IMR-90 (cell line): ENCODE results near the gene TTC39B. TPM values are rescaled to one million over a fixed set of nuclear protein-coding genes. Genes with fewer than 3 reads are reported as not detected.

Experiments used
- ATAC-seq: fragments of 200-7000 bp; cut with Tn5 transposase; 2 replicates; pipeline ENCODE4 v1.9.1; 2020; ENCODE audit warnings: low read depth, mild to moderate bottlenecking, moderate library complexity
- BruUV-seq: library from RNA; stranded (reverse); fragments of 400-500 nt; replicated peaks from 2 replicates; lab custom pipeline; 2021; lab: Mats Ljungman, UMichigan
- CTCF ChIA-PET: fragments of 300-600 bp; formaldehyde crosslinking; extraction: SDS; loops from one replicate; lab custom pipeline; 2021; ENCODE audit warnings: antibody characterized with exemption; lab: Yijun Ruan, JAX
- POLR2A ChIA-PET: fragments of 300-600 bp; sonication (Branson Sonifier 250); formaldehyde crosslinking; loops from one replicate; lab custom pipeline; 2022; ENCODE audit warnings: antibody characterized with exemption; ENCODE audit not compliant: unreplicated experiment; lab: Charles Lee
- DNase-seq: peaks from one replicate; pipeline ENCODE4 v3.0.0; 2013
- H2AFZ ChIP-seq: replicated peaks from 2 replicates; pipeline ENCODE3; 2013; ENCODE audit warnings: low read length, mild to moderate bottlenecking; ENCODE audit not compliant: poor library complexity
- H2AK5ac ChIP-seq: 2 replicates; pipeline ENCODE4 v1.6.1; 2013; ENCODE audit warnings: low read depth, low read length, inconsistent platforms
- H2AK9ac ChIP-seq: replicated peaks from 2 replicates; pipeline ENCODE3; 2013; ENCODE audit warnings: mild to moderate bottlenecking, low read depth, low read length, moderate library complexity; ENCODE audit not compliant: poor library complexity
- H2BK120ac ChIP-seq: 2 replicates; pipeline ENCODE4 v1.6.1; 2013; ENCODE audit warnings: low read depth, low read length, inconsistent platforms
- H2BK15ac ChIP-seq: 3 replicates; pipeline ENCODE4 v1.6.1; 2013; ENCODE audit warnings: low read depth, low read length, inconsistent platforms
- H2BK20ac ChIP-seq: 2 replicates; pipeline ENCODE4 v1.6.1; 2013; ENCODE audit warnings: low read depth, mild to moderate bottlenecking, inconsistent platforms, low read length, moderate library complexity
- H2BK5ac ChIP-seq: 2 replicates; pipeline ENCODE4 v1.6.1; 2013; ENCODE audit warnings: mild to moderate bottlenecking, low read depth, low read length, inconsistent platforms; ENCODE audit not compliant: poor library complexity, severe bottlenecking
- H3K14ac ChIP-seq: replicated peaks from 2 replicates; pipeline ENCODE4 v1.6.1; 2013; ENCODE audit warnings: low read depth, low read length, inconsistent platforms
- H3K18ac ChIP-seq: 2 replicates; pipeline ENCODE4 v1.6.1; 2013; ENCODE audit warnings: low read depth, low read length, control low read depth
- H3K23ac ChIP-seq: 2 replicates; pipeline ENCODE4 v1.6.1; 2013; ENCODE audit warnings: low read depth, low read length, inconsistent platforms
- H3K27ac ChIP-seq: 2 replicates; pipeline ENCODE4 v1.5.1; 2013; ENCODE audit warnings: mild to moderate bottlenecking, control low read depth, low read length; ENCODE audit not compliant: insufficient read depth
- H3K27me3 ChIP-seq: 2 replicates; pipeline ENCODE4 v1.6.1; 2013; ENCODE audit warnings: low read length; ENCODE audit not compliant: control insufficient read depth, insufficient read depth
- H3K36me3 ChIP-seq: 2 replicates; pipeline ENCODE4 v1.6.1; 2013; ENCODE audit warnings: low read length, mixed read lengths; ENCODE audit not compliant: control insufficient read depth, insufficient read depth
- H3K4ac ChIP-seq: 2 replicates; pipeline ENCODE4 v1.6.1; 2013; ENCODE audit warnings: low read depth, low read length, inconsistent platforms
- H3K4me1 ChIP-seq: 2 replicates; pipeline ENCODE4 v1.6.1; 2013; ENCODE audit warnings: low read length, mixed read lengths; ENCODE audit not compliant: control insufficient read depth, insufficient read depth
- H3K4me2 ChIP-seq: 2 replicates; pipeline ENCODE4 v1.6.1; 2013; ENCODE audit warnings: low read depth, mild to moderate bottlenecking, control low read depth, low read length, moderate library complexity
- H3K4me3 ChIP-seq: 2 replicates; pipeline ENCODE4 v1.5.1; 2013; ENCODE audit warnings: low read depth, mild to moderate bottlenecking, control low read depth, low read length, moderate library complexity; ENCODE audit not compliant: insufficient read depth
- H3K56ac ChIP-seq: 2 replicates; pipeline ENCODE4 v1.6.1; 2013; ENCODE audit warnings: low read length, inconsistent platforms; ENCODE audit not compliant: insufficient read depth; ENCODE audit errors: extremely low read depth
- H3K79me1 ChIP-seq, 2 experiments: 2 replicates each; pipeline ENCODE4 v1.6.1; 2013; ENCODE audit warnings: low read length in 2 of 2, inconsistent platforms in 1 of 2, low read depth in 1 of 2
- H3K9ac ChIP-seq: 2 replicates; pipeline ENCODE4 v1.6.1; 2013; ENCODE audit warnings: low read depth, low read length, control low read depth
- H3K9me1 ChIP-seq: 2 replicates; pipeline ENCODE4 v1.6.1; 2013; ENCODE audit warnings: low read length, inconsistent platforms; ENCODE audit not compliant: insufficient read depth
- H3K9me3 ChIP-seq: 2 replicates; pipeline ENCODE4 v1.6.1; 2013; ENCODE audit warnings: low read length; ENCODE audit not compliant: control insufficient read depth, insufficient read depth
- H4K20me1 ChIP-seq: 2 replicates; pipeline ENCODE4 v1.6.1; 2013; ENCODE audit warnings: low read length, inconsistent platforms; ENCODE audit not compliant: insufficient read depth
- H4K5ac ChIP-seq: 2 replicates; pipeline ENCODE4 v1.6.1; 2013; ENCODE audit warnings: mild to moderate bottlenecking, low read depth, low read length, control low read depth
- H4K8ac ChIP-seq, 2 experiments: 2 replicates each; pipeline ENCODE4 v1.6.1; 2013; ENCODE audit warnings: low read depth in 2 of 2, low read length in 2 of 2, control low read depth in 1 of 2, inconsistent platforms in 1 of 2
- H4K91ac ChIP-seq: 2 replicates; pipeline ENCODE4 v1.6.1; 2013; ENCODE audit warnings: low read depth, low read length, inconsistent platforms; ENCODE audit not compliant: insufficient read depth
- CEBPB ChIP-seq: IDR thresholded peaks from 2 replicates; pipeline ENCODE4 v1.6.1; 2012; ENCODE audit warnings: low read depth, low read length, improper control_type of control experiment
- ELK1 ChIP-seq: fragments of 150-350 bp; IDR thresholded peaks from 2 replicates; pipeline ENCODE4 v1.6.1; 2016; ENCODE audit warnings: low read depth, mild to moderate bottlenecking, low read length, moderate library complexity, borderline replicate concordance
- MXI1 ChIP-seq: IDR thresholded peaks from 2 replicates; pipeline ENCODE4 v1.6.1; 2012; ENCODE audit warnings: low read depth, mild to moderate bottlenecking, low read length, moderate library complexity, borderline replicate concordance
- SMC3 ChIP-seq: fragments of 150-350 bp; IDR thresholded peaks from 2 replicates; pipeline ENCODE4 v1.6.1; 2016; ENCODE audit warnings: low read depth, mild to moderate bottlenecking, antibody characterized with exemption, low read length, moderate library complexity
- WGBS, 2 experiments: methylation state at CpG; one replicate each; pipeline versions ENCODE4 v1.1.5 to v1.1.7; 2013; ENCODE audit warnings: missing lambda C conversion rate in 2 of 2; ENCODE audit not compliant: insufficient read length in 1 of 2; ENCODE audit errors: extremely low coverage in 2 of 2; 5-methylcytosine and 5-hydroxymethylcytosine counted together
- dilution Hi-C: fragments of 300-500 bp; cut with HindIII; formaldehyde crosslinking; loops from one replicate; pipeline ENCODE4 v1.14.3; 2018; ENCODE audit warnings: low sequenced_read_pairs; ENCODE audit not compliant: unreplicated experiment
- in situ Hi-C: fragments of 300-500 bp; cut with MboI; formaldehyde crosslinking; loops from 3 replicates; pipeline ENCODE4 v1.14.3; 2019; ENCODE audit warnings: low sequenced_read_pairs, inconsistent platforms, mixed read lengths
- intact Hi-C: fragments of 100-400 bp; cut with micrococcal nuclease; formaldehyde crosslinking; loops from 2 replicates; pipeline ENCODE4 v1.10.0; 2022
- polyA plus RNA-seq, 3 experiments: library from polyadenylated mRNA; depleted of rRNA; stranded (reverse); fragments of >200 nt; gene quantifications; 2 replicates each; pipeline ENCODE4 v1.2.3, GENCODE V29; 2012; ENCODE audit warnings: low replicate concordance in 1 of 3
- total RNA-seq: library from RNA; depleted of rRNA; stranded (reverse); fragments of >200 nt; gene quantifications from 2 replicates; pipeline ENCODE4 v1.2.3, GENCODE V29; 2012

TTC39B gene
- total and polyA plus RNA-seq, 2 of the 4 experiments (the other 2 are of a cell fraction) = 2.5 to 12.2 TPM

GRCh38 chr9:15133488-15133887 is 173.5 kb downstream of the TTC39B start (continued):
- no peak for TF ChIP-seq CEBPB

- Histone ChIP-seq H2BK15ac (no peak overlapping the region), H3K4me3 (no peak overlapping the region), H3K23ac (no peak overlapping the region), H3K9ac (no peak overlapping the region), H3K56ac (no peak overlapping the region), H3K14ac (no peak overlapping the region), H3K27ac (no peak overlapping the region), H3K4ac (no peak overlapping the region), H3K79me1 (no peaks in the 10 kb centered on the region), H3K9me3 (no peaks in the 10 kb centered on the region), H2AK9ac (no peak overlapping the region), H4K20me1 (no peaks in the 10 kb centered on the region), H3K4me1 (no peaks in the 10 kb centered on the region), H3K18ac (no peak overlapping the region), H3K36me3 (no peaks in the 10 kb centered on the region), H2BK120ac (no peak overlapping the region), H2AK5ac (no peak overlapping the region), H3K4me2 (no peak overlapping the region), H2BK20ac (no peak overlapping the region), H4K8ac (no peak overlapping the region), H4K5ac (no peak overlapping the region), H3K27me3 (peaks cover 3% of the 10 kb centered on the region), H4K91ac (no peak overlapping the region), H3K9me1 (no peaks in the 10 kb centered on the region), H2AFZ (no peak overlapping the region), H2BK5ac (no peak overlapping the region)
- no peak for ATAC-seq
- no peak for TF ChIP-seq MXI1
- TF ChIP-seq SMC3 = no peak
- TF ChIP-seq ELK1 = no peak
- POLR2A ChIA-PET = no interaction called here
- dilution Hi-C loops (no loop called here), intact Hi-C loops (loop anchor here (10.0 kb wide), 1 partner anchor 367 kb away; no protein-coding TSS in a partner anchor), in situ Hi-C loops (loop anchor here (10.0 to 25.0 kb wide), 2 partner anchors 57 to 295 kb away; no protein-coding TSS in a partner anchor)
- no CpG with 5 or more reads among the region's 5 CpGs for WGBS, 2 experiments
- DNase-seq = no peak
- no TSS peak for BruUV-seq
- CTCF ChIA-PET = no interaction called here
Measured at GRCh38 chr9:15132091-15132490, 174.9 kb downstream of the TTC39B start.
